ENCODE data around the gene ARHGAP22.

DNA sequence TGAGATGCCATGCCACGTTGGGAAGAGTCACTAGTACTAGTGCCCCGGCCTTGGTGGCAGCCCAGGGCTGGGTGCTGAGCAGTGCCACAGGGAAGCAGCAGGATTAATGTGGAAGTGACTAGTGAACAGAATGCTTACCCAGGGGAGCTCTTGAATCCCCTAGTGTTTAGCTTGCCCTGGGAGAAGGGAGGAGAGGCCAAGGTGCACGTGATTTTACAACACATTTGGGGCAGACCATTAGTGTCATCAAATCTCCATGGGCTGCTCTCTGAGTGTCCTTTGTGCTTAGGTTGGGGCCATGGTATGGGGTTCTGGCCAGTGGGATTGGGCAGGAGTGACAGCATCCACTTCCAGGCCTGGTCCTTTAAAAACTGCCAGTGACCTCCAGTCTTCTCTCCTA, 37.5 kb downstream of the ARHGAP22 start:
- no peak for TF ChIP-seq POLR2A (IDR thresholded peaks at IDR 0.05; ENCODE audit: low read length)
- TF ChIP-seq GATA1 (IDR thresholded peaks at IDR 0.05; ENCODE audit: low read depth, low read length), result no peak
